ENCODE results near the gene CNST.
"Not testable (repeated sequence)": the region's sequence is repeated elsewhere in the genome, so short reads cannot be mapped to it uniquely, and the experiment has no call there.

The CNST gene

DNA sequence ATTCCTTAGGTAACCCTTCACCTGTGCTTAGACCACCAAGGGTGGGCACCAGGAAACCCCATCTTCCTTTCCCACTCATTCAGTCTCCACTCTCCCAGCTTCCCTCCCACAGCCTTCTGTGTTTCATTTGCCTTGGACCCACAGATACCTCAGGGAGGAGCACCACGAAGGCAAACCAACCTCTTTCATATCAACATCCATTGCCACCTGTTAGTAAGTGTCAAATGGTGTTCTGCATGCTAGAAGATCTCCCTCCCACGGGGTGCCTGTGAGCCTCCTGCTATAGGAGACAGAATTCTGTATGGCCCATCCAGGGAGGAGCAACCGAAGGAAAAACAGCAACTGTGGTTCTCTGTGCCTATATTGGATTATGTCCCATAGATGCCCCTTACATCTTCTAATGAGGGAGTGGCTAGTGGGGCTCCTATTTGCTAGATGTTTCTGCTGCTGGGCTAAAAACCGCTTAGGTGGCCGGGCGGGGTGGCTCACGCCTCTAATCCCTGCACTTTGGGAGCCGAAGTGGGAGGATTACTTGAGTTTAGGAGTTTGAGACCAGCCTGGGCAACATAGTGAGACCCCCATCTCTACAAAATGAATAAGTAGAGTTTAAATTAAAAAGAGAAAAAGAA lies 132.3 kb downstream of the CNST start:
- peak overlapping the region; percentile 77 for H3K9ac ChIP-seq (ENCODE audit: low read length)
- no peaks in the 10 kb centered on the region for H3K36me3 ChIP-seq (ENCODE audit: control insufficient read depth, insufficient read depth, low read length, severe bottlenecking)
- no peak for DNase-seq (ENCODE audit: low read depth)
- H3K4me3 ChIP-seq (ENCODE audit: low read length) = peak overlapping the region; percentile 60
- H3K9me3 ChIP-seq (ENCODE audit: control insufficient read depth, low read length) = no peaks in the 10 kb centered on the region
- no peaks in the 10 kb centered on the region for H3K27me3 ChIP-seq (replicated peaks; ENCODE audit: control insufficient read depth, insufficient read depth, low read length)
- peaks cover 10% of the 10 kb centered on the region for H3K4me1 ChIP-seq (ENCODE audit: control insufficient read depth, insufficient read depth, low read length)

GRCh38 chr1:246699095-246699735 lies 133.0 kb downstream of the CNST start:
- Histone ChIP-seq H3K9me3 (ENCODE audit: control insufficient read depth, low read length) (no peaks in the 10 kb centered on the region), H3K4me1 (ENCODE audit: control insufficient read depth, insufficient read depth, low read length) (peaks cover 11% of the 10 kb centered on the region), H3K36me3 (ENCODE audit: control insufficient read depth, insufficient read depth, low read length, severe bottlenecking) (no peaks in the 10 kb centered on the region), H3K4me3 (ENCODE audit: low read length) (peak overlapping the region; percentile 60), H3K9ac (ENCODE audit: low read length) (peak overlapping the region; percentile 77), H3K27me3 (replicated peaks; ENCODE audit: control insufficient read depth, insufficient read depth, low read length) (no peaks in the 10 kb centered on the region)
- peak; percentile 98 for DNase-seq (ENCODE audit: low read depth)

GRCh38 chr1:246703581-246703980 lies 137.3 kb downstream of the CNST start:
- no peaks in the 10 kb centered on the region for H3K27me3 ChIP-seq (replicated peaks; ENCODE audit: control insufficient read depth, insufficient read depth, low read length)
- no peaks in the 10 kb centered on the region for H3K36me3 ChIP-seq (ENCODE audit: control insufficient read depth, insufficient read depth, low read length, severe bottlenecking)
- no peak overlapping the region for H3K9ac ChIP-seq (ENCODE audit: low read length)
- no peak for DNase-seq (ENCODE audit: low read depth)
- no peaks in the 10 kb centered on the region for H3K9me3 ChIP-seq (ENCODE audit: control insufficient read depth, low read length)
- peaks cover 33% of the 10 kb centered on the region for H3K4me1 ChIP-seq (ENCODE audit: control insufficient read depth, insufficient read depth, low read length)
- no peak overlapping the region for H3K4me3 ChIP-seq (ENCODE audit: low read length)

- H3K9ac ChIP-seq (ENCODE audit: low read length) = peak overlapping the region; percentile 55
- DNase-seq (ENCODE audit: low read depth) = peak; percentile 97
- no peaks in the 10 kb centered on the region for H3K27me3 ChIP-seq (replicated peaks; ENCODE audit: control insufficient read depth, insufficient read depth, low read length)
These were observed 139.1 kb downstream of the CNST start for GRCh38 chr1:246705368-246705767.

DNA sequence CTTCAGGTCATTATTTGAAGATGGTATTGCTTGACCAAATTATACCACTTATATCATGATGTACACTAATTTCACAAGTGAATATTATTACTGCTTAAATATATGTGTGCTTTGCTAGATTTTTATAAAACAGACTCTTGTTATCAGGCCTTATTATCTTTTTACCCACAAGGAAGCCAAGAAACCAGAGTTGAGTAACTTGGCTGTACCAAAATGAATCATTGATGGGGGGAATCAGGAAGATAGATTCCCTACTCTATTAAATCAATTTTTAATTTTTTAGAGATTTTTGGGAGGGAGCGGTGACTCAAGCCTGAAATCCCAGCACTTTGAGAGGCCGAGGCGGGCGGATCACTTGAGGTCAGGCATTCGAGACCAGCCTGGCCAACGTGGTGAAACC lies 141.9 kb downstream of the CNST start:
- DNase-seq (ENCODE audit: low read depth) = peak; percentile 25
- Histone ChIP-seq H3K27me3 (replicated peaks; ENCODE audit: control insufficient read depth, insufficient read depth, low read length) (no peaks in the 10 kb centered on the region), H3K9me3 (ENCODE audit: control insufficient read depth, low read length) (no peaks in the 10 kb centered on the region), H3K36me3 (ENCODE audit: control insufficient read depth, insufficient read depth, low read length, severe bottlenecking) (no peaks in the 10 kb centered on the region), H3K4me1 (ENCODE audit: control insufficient read depth, insufficient read depth, low read length) (peaks cover 29% of the 10 kb centered on the region), H3K4me3 (ENCODE audit: low read length) (no peak overlapping the region), H3K9ac (ENCODE audit: low read length) (no peak overlapping the region)

More at GRCh38 chr1:246705368-246705767, 139.1 kb downstream of the CNST start:
- H3K4me1 ChIP-seq (ENCODE audit: control insufficient read depth, insufficient read depth, low read length) = peaks cover 29% of the 10 kb centered on the region
- no peaks in the 10 kb centered on the region for H3K36me3 ChIP-seq (ENCODE audit: control insufficient read depth, insufficient read depth, low read length, severe bottlenecking)
- no peaks in the 10 kb centered on the region for H3K9me3 ChIP-seq (ENCODE audit: control insufficient read depth, low read length)
- H3K4me3 ChIP-seq (ENCODE audit: low read length) = peak overlapping the region; percentile 19

GRCh38 chr1:246709196-246709595 lies 142.9 kb downstream of the CNST start:
- H3K27me3 ChIP-seq (replicated peaks; ENCODE audit: control insufficient read depth, insufficient read depth, low read length) = no peaks in the 10 kb centered on the region
- H3K36me3 ChIP-seq (ENCODE audit: control insufficient read depth, insufficient read depth, low read length, severe bottlenecking) = no peaks in the 10 kb centered on the region
- no peak overlapping the region for H3K9ac ChIP-seq (ENCODE audit: low read length)
- no peaks in the 10 kb centered on the region for H3K9me3 ChIP-seq (ENCODE audit: control insufficient read depth, low read length)
- no peak for DNase-seq (ENCODE audit: low read depth)
- H3K4me3 ChIP-seq (ENCODE audit: low read length) = no peak overlapping the region
- H3K4me1 ChIP-seq (ENCODE audit: control insufficient read depth, insufficient read depth, low read length) = peaks cover 28% of the 10 kb centered on the region

DNA sequence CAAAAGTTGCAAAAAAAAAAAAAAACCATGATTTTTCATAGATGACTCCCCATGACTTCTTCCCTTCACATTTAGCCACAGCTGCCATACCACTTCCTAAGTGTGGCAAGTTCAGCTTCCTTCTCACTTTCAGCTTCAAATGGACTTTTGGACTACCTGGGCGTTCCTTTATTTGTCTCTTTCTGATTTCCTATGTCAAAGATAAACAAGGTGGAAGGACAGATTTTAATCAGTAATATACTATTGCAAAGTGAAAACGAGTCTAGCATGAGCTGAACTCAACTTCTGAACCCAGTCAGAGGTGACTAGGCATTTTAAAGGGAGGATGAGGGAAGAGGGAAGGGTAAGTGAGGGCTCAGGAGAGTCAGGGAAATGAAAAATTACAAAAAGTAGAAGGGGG lies 143.6 kb downstream of the CNST start:
- DNase-seq (ENCODE audit: low read depth) = no peak
- Histone ChIP-seq H3K9me3 (ENCODE audit: control insufficient read depth, low read length) (no peaks in the 10 kb centered on the region), H3K4me1 (ENCODE audit: control insufficient read depth, insufficient read depth, low read length) (peaks cover 22% of the 10 kb centered on the region), H3K36me3 (ENCODE audit: control insufficient read depth, insufficient read depth, low read length, severe bottlenecking) (no peaks in the 10 kb centered on the region), H3K9ac (ENCODE audit: low read length) (no peak overlapping the region), H3K27me3 (replicated peaks; ENCODE audit: control insufficient read depth, insufficient read depth, low read length) (no peaks in the 10 kb centered on the region), H3K4me3 (ENCODE audit: low read length) (no peak overlapping the region)

DNA sequence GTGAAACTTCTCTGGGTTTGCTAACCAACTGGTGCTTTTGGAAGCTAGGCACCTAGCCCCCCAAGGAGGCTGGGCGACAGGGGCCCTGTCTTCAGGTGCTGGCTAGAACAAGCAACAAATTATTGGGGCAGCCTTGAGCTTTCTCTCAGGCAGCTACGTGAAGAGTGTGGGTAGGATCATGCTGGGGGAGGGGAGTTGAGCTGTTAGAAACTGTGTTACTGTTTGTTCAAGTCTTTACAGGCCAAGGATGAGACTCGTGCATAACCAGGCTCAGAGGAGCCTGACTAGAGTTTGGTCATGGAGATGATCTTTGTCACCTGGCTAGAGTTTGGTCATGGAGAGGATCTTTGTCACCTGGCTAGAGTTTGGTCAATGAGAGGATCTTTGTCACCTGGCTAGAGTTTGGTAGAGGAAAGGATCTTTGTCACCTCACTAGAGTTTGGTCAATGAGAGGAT lies 145.3 kb downstream of the CNST start:
- Histone ChIP-seq H3K4me1 (ENCODE audit: control insufficient read depth, insufficient read depth, low read length) (peaks cover 13% of the 10 kb centered on the region), H3K9me3 (ENCODE audit: control insufficient read depth, low read length) (no peaks in the 10 kb centered on the region), H3K36me3 (ENCODE audit: control insufficient read depth, insufficient read depth, low read length, severe bottlenecking) (no peaks in the 10 kb centered on the region), H3K9ac (ENCODE audit: low read length) (no peak overlapping the region), H3K4me3 (ENCODE audit: low read length) (no peak overlapping the region), H3K27me3 (replicated peaks; ENCODE audit: control insufficient read depth, insufficient read depth, low read length) (no peaks in the 10 kb centered on the region)
- no peak for DNase-seq (ENCODE audit: low read depth)

DNA sequence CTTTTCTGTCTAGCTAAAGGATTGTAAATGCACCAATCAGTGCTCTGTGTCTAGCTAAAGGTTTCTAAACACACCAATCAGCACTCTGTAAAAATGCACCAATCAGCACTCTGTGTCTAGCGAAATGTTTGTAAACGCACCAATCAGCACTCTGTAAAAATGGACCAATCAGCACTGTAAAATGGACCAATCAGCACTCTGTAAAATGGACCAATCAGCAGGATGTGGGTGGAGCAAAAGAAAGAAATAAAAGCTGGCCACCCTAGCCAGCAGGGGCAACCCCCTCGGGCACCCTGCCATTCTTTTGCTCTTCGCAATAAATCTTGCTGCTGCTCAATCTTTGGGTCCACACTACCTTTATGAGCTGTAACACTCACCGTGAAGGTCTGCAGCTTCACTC lies 146.2 kb downstream of the CNST start:
- not testable (repeated sequence) for H3K36me3 ChIP-seq (ENCODE audit: control insufficient read depth, insufficient read depth, low read length, severe bottlenecking); H3K27me3 ChIP-seq (replicated peaks; ENCODE audit: control insufficient read depth, insufficient read depth, low read length); H3K9ac ChIP-seq (ENCODE audit: low read length); H3K9me3 ChIP-seq (ENCODE audit: control insufficient read depth, low read length); DNase-seq (ENCODE audit: low read depth); H3K4me3 ChIP-seq (ENCODE audit: low read length); H3K4me1 ChIP-seq (ENCODE audit: control insufficient read depth, insufficient read depth, low read length)

Data from adipocyte (in vitro differentiated cells).